ENCODE data around the gene CNEP1R1. TPM values are rescaled to one million over a fixed set of nuclear protein-coding genes. Genes with fewer than 3 reads are reported as not detected.
"Not testable (repeated sequence)": the region's sequence is repeated elsewhere in the genome, so short reads cannot be mapped to it uniquely, and the experiment has no call there.

Gene CNEP1R1
- total RNA-seq, 4 donors from 2014 or later: 12.4 to 25.6 (median 15.1) TPM

DNA sequence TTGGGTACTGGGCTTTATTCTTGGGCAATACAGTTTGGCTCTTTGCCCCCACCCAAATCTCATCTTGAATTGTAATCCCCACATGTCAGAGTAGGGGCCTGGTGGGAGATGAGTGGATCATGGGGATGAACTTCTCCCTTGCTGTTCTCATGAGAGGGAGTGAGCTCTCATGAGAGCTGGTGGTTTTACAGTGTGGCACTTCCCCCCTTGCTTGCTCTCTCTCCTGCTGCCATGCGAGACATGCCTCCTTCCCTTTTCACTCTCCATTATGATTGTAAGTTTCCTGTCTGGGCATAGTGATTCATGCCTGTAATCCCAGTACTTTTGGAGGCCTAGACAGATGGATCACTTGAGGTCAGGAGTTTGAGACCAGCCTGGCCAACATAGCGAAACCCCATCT is 18.1 kb upstream of the CNEP1R1 start:
- Histone ChIP-seq H3K4me3 (no peak overlapping the region), H3K9me3 (no peaks in the 10 kb centered on the region), H3K27me3 (no peaks in the 10 kb centered on the region), H3K27ac (no peak overlapping the region), H3K36me3 (no peaks in the 10 kb centered on the region), H3K4me1 (no peaks in the 10 kb centered on the region)
- no peak for TF ChIP-seq POLR2A (IDR thresholded peaks at IDR 0.05)
- TF ChIP-seq, protein P1, sequence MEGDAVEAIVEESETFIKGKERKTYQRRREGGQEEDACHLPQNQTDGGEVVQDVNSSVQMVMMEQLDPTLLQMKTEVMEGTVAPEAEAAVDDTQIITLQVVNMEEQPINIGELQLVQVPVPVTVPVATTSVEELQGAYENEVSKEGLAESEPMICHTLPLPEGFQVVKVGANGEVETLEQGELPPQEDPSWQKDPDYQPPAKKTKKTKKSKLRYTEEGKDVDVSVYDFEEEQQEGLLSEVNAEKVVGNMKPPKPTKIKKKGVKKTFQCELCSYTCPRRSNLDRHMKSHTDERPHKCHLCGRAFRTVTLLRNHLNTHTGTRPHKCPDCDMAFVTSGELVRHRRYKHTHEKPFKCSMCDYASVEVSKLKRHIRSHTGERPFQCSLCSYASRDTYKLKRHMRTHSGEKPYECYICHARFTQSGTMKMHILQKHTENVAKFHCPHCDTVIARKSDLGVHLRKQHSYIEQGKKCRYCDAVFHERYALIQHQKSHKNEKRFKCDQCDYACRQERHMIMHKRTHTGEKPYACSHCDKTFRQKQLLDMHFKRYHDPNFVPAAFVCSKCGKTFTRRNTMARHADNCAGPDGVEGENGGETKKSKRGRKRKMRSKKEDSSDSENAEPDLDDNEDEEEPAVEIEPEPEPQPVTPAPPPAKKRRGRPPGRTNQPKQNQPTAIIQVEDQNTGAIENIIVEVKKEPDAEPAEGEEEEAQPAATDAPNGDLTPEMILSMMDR (IDR thresholded peaks at IDR 0.05): no peak
- no peak for DNase-seq

DNA sequence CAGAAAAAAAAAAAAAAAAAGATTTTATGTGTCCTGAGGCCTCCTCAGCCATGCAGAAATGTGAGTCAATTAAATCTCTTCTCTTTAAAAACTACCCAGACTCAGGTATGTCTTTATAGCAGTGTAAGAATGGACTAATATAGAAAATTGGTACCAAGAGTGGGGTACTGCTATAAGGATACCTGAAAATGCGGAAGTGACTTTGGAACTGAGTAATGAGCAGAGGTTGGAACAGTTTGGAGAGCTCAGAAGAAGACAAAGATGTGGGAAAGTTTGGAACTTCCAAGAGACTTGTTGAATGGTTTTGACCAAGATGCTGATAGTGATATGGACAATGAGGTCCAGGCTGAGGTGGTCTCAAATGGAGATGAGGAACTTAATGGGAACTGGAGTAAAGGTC is 17.3 kb upstream of the CNEP1R1 start:
- H3K4me3 ChIP-seq: no peak overlapping the region
- H3K27ac ChIP-seq: no peak overlapping the region
- TF ChIP-seq POLR2A (IDR thresholded peaks at IDR 0.05): no peak
- TF ChIP-seq, protein P1 (IDR thresholded peaks at IDR 0.05): no peak
- H3K4me1 ChIP-seq: no peaks in the 10 kb centered on the region
- H3K36me3 ChIP-seq: no peaks in the 10 kb centered on the region
- DNase-seq: no peak
- no peaks in the 10 kb centered on the region for H3K9me3 ChIP-seq
- H3K27me3 ChIP-seq: no peaks in the 10 kb centered on the region

DNA sequence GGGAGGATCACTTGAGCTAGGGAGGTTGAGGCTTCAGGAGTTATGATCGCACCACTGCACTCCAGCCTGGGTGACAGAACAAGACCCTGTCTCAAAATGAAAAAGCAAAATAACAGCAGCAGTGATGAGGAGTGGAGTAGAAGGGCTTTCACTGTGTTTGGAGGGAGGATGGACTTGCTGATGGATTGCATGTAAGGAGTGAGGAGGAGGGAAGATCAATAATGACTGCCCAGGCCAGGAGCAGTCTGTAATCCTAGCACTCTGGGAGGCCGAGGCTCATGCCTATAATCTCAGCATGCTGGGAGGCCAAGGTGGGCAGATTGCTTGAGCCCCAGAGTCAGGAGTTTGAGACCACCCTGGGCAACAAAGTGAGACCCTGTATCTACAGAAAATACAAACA is 14.8 kb upstream of the CNEP1R1 start:
- Histone ChIP-seq H3K4me3 (no peak overlapping the region), H3K9me3 (no peaks in the 10 kb centered on the region), H3K27me3 (no peaks in the 10 kb centered on the region), H3K27ac (no peak overlapping the region), H3K36me3 (no peaks in the 10 kb centered on the region), H3K4me1 (no peaks in the 10 kb centered on the region)
- DNase-seq: no peak
- TF ChIP-seq, protein P1 (IDR thresholded peaks at IDR 0.05): no peak
- TF ChIP-seq POLR2A (IDR thresholded peaks at IDR 0.05): no peak

DNA sequence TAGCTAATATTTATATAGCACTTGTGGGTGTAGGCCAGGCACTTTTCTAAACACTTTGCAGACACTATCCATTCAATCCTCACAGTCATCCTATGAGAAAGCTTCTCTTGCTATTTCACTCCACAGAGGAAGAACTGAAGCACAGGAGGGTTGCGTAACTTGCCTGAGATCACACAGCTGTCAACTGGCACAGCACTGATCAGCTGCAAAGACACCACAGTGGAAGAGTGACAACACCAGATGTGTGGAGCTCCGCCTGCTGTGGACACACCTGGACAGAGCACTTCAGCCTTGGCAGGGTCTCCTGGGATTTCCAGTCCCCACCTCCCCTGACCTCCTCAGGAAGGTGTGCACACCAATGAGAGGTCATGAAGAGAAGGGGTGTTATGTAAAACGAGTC is 13.3 kb upstream of the CNEP1R1 start:
- Histone ChIP-seq H3K27ac (no peak overlapping the region), H3K9me3 (no peaks in the 10 kb centered on the region), H3K4me1 (no peaks in the 10 kb centered on the region), H3K27me3 (no peaks in the 10 kb centered on the region), H3K4me3 (no peak overlapping the region), H3K36me3 (no peaks in the 10 kb centered on the region)
- TF ChIP-seq, protein P1 (IDR thresholded peaks at IDR 0.05): no peak
- TF ChIP-seq POLR2A (IDR thresholded peaks at IDR 0.05): no peak
- no peak for DNase-seq

DNA sequence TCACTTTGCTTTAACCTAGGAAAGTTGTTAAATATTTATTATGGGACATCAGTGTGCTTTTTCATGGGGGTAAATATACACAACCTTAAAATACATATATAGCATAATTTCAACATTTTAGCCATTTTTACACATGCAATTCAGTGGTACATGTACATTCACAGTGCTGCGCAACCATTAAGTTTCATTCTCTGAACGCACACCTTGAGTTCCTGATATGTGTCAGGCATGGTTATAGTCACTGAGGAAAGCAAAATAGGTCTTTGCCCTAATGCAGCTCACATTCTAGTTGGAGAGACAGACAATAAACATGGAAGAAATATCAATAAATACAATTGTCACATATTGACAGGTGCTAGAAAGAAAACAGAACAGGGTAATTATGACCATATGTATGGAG is 12.8 kb upstream of the CNEP1R1 start:
- Histone ChIP-seq H3K27ac (no peak overlapping the region), H3K36me3 (no peaks in the 10 kb centered on the region), H3K9me3 (no peaks in the 10 kb centered on the region), H3K4me3 (no peak overlapping the region), H3K27me3 (no peaks in the 10 kb centered on the region), H3K4me1 (no peaks in the 10 kb centered on the region)
- no peak for DNase-seq
- TF ChIP-seq, protein P1 (IDR thresholded peaks at IDR 0.05): no peak
- TF ChIP-seq POLR2A (IDR thresholded peaks at IDR 0.05): no peak

DNA sequence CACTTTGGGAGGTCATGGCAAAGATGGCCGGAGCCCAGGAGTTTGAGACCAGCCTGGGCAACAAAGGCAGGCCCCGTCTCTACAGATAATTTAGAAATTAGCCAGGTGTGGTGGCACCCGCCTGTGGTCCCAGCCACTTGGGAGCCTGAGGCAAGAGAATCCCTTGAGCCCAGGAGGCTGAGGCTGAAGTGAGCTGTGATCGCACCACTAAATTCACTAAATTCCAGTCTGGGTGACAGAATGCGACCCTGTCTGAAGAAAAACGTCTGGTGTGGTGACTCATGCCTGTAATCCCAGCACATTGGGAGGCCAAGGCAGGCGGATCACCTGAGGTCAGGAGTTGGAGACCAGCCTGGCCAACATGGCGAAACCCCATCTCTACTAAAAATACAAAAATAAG is 10.8 kb upstream of the CNEP1R1 start:
- not testable (repeated sequence) for DNase-seq, H3K9me3 ChIP-seq, H3K27ac ChIP-seq, H3K27me3 ChIP-seq, H3K36me3 ChIP-seq, H3K4me1 ChIP-seq, H3K4me3 ChIP-seq
